ENCODE data around the gene AGBL1. TPM values are rescaled to one million over a fixed set of nuclear protein-coding genes. Genes with fewer than 3 reads are reported as not detected.
A peak's percentile ranks its signal among the peaks of the same experiment; 100 is the strongest.
"Not testable (repeated sequence)": the region's sequence is repeated elsewhere in the genome, so short reads cannot be mapped to it uniquely, and the experiment has no call there.

The AGBL1 gene
- polyA plus RNA-seq, 1 donor = 11.7 TPM

GRCh38 chr15:86403914-86404583, 324.4 kb downstream of the AGBL1 start:
- DNase-seq = no peak

- no peak for DNase-seq
Measured at GRCh38 chr15:86408261-86408660, 328.6 kb downstream of the AGBL1 start.

- no peak for DNase-seq
Measured at GRCh38 chr15:86411916-86412315, 332.2 kb downstream of the AGBL1 start.

GRCh38 chr15:86413191-86413590, 333.5 kb downstream of the AGBL1 start:
- no peak for DNase-seq

GRCh38 chr15:86425746-86426145, 346.1 kb downstream of the AGBL1 start:
- DNase-seq = no peak

GRCh38 chr15:86432861-86433260, 353.2 kb downstream of the AGBL1 start:
- no peak for DNase-seq

GRCh38 chr15:86433983-86434382, 354.3 kb downstream of the AGBL1 start:
- DNase-seq = no peak

- no peak for DNase-seq
Measured at GRCh38 chr15:86439614-86440013, 359.9 kb downstream of the AGBL1 start.

- no peak for DNase-seq
Measured at GRCh38 chr15:86444527-86444926, 364.9 kb downstream of the AGBL1 start.

- DNase-seq = no peak
Measured at GRCh38 chr15:86445579-86446252, 366.0 kb downstream of the AGBL1 start.

- DNase-seq = no peak
Measured at GRCh38 chr15:86446253-86446640, 366.6 kb downstream of the AGBL1 start.

- DNase-seq = not testable (repeated sequence)
Measured at GRCh38 chr15:86465470-86466039, 385.9 kb downstream of the AGBL1 start.

- DNase-seq = no peak
Measured at GRCh38 chr15:86481720-86482119, 402.0 kb downstream of the AGBL1 start.

- no peak for DNase-seq
Measured at GRCh38 chr15:86483936-86484335, 404.3 kb downstream of the AGBL1 start.

- peak; percentile 6 for DNase-seq
Measured at GRCh38 chr15:86488046-86488445, 408.4 kb downstream of the AGBL1 start.

GRCh38 chr15:86489981-86490380, 410.3 kb downstream of the AGBL1 start:
- no peak for DNase-seq

GRCh38 chr15:86491118-86491517, 411.4 kb downstream of the AGBL1 start:
- no peak for DNase-seq

GRCh38 chr15:86493884-86494283, 414.2 kb downstream of the AGBL1 start:
- DNase-seq = no peak

GRCh38 chr15:86494475-86494874, 414.8 kb downstream of the AGBL1 start:
- DNase-seq = no peak

- DNase-seq = no peak
Measured at GRCh38 chr15:86502301-86502700, 422.6 kb downstream of the AGBL1 start.

- no peak for DNase-seq
Measured at GRCh38 chr15:86505951-86506350, 426.3 kb downstream of the AGBL1 start.

- no peak for DNase-seq
Measured at GRCh38 chr15:86506401-86506800, 426.7 kb downstream of the AGBL1 start.

GRCh38 chr15:86515625-86516024, 436.0 kb downstream of the AGBL1 start:
- DNase-seq = no peak

- no peak for DNase-seq
Measured at GRCh38 chr15:86522721-86523120, 443.1 kb downstream of the AGBL1 start.
